NCI-H748 treated with DMSO at 0.1 percent for 48 hours (cell line): ENCODE results near the gene ZMPSTE24.
"Not testable (repeated sequence)": the region's sequence is repeated elsewhere in the genome, so short reads cannot be mapped to it uniquely, and the experiment has no call there.

Experiments
- DNase-seq: peaks from one replicate; lab custom pipeline; 2025; lab: John Stamatoyannopoulos, UW

ZMPSTE24 gene

DNA sequence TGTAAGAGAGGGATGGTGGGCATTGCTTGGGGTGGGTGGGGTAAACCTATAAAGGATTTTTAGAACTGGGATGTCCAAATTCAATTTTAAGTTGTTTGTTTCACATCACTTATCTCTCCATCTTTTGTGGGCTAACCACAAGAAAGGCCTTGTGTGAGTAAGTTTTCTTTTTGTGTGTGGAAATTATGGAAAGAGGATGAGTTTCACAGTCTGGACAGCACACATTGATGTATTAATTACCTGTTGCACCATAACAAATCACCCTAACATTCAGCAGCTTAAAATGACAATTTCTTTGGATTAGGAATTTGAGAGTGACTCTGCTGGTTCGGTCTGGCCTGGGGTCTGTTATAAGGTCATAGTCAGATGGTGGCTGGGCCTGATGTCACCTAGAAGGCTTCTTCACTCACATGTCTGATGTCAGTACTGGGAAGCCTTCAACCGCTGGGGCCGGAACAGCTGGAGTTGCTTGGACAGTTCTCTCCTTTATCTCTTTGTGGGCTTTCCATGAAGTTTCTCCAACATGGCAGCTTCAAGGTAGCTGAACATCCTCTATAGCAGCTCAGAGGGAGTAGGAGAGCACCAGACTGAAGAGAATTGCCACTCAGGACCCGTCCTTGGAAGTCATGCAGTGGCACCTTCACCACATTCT, 61.1 kb downstream of the ZMPSTE24 start:
- DNase-seq: no peak

DNA sequence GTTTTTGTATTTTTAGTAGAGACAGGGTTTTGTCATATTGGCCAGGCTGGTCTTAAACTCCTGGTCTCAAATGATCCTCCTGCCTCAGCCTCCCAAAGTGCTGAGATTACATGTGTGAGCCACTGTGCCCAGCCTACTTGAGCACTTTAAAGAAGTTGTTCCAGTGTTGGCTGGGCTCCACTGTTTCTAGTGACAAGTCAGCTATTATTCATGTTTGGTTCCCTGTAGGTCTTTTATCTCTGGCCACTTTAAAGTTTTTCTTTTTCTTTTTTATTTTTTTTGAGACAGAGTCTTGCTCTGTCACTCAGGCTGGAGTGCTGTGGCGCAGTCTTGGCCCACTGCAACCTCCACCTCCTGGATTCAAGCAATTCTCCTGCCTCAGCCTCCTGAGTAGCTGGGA, 73.4 kb downstream of the ZMPSTE24 start:
- not testable (repeated sequence) for DNase-seq

DNA sequence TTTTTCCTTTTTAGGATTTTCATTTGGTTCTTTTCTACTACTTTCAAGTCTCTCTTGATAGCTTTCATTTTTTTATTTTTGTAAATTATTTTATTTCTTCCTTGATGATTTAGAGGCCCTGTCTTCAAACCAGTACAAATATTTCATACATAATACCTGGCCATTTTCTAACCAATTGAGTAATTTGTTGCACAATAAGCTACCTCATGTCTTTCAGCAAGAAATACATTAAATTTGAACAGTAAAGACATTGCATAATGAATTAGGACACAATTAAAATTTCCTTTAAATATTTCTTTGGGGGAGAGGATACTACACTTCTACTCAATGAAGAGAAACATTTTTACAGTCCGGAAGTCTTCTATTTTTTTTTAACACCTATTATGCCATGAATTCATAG, 74.7 kb downstream of the ZMPSTE24 start:
- DNase-seq: no peak

DNA sequence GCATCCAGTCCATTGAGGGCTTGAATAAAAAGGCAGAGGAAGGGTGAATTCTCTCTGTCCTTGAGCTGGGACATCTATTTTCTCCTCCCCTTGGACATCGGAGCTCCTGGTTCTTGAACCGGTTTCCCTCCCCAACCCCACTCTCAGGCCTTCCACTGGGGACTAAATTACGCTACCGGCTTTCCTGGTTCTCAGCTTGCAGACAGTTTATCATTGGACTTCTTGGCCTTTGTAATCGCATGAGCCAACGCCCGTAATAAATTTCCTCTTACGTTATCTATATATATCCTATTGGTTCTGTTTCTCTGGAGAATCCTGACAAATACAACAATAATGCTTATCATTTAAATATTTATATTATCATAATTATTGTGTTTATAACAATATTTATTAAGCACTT, 79.4 kb downstream of the ZMPSTE24 start:
- no peak for DNase-seq

DNA sequence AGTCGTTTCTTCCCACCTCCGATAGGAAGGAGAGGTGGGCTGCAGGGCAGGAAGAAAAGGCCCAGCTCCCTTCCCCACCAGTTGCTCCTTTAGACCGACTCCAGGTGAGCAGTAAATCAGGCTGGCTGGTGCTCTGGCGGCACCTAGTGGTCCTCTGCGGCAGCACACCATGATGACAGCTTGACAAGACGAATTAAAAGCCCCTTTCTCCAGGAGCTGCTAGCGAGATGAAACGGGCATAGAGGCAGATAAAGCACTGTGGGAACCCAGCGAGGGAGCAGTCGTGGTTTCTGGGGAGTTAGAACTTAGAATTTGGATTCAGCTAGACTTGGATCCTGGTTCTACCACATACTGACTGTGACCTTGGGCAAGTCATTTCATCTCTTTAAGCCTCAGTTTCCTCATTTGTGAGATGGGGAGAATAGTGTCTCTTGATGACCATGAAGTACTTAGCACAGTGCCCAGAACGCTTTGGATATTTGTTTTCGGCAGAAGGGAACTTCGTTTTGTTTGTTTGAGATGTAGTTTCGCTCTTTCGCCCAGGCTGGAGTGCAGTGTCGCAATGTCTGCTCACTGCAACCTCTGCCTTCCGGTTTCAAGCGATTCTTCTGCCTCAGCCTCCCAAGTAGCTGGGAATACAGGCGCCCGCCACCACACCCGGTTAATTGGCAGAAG, 80.8 kb downstream of the ZMPSTE24 start:
- peak; percentile 99 for DNase-seq

DNA sequence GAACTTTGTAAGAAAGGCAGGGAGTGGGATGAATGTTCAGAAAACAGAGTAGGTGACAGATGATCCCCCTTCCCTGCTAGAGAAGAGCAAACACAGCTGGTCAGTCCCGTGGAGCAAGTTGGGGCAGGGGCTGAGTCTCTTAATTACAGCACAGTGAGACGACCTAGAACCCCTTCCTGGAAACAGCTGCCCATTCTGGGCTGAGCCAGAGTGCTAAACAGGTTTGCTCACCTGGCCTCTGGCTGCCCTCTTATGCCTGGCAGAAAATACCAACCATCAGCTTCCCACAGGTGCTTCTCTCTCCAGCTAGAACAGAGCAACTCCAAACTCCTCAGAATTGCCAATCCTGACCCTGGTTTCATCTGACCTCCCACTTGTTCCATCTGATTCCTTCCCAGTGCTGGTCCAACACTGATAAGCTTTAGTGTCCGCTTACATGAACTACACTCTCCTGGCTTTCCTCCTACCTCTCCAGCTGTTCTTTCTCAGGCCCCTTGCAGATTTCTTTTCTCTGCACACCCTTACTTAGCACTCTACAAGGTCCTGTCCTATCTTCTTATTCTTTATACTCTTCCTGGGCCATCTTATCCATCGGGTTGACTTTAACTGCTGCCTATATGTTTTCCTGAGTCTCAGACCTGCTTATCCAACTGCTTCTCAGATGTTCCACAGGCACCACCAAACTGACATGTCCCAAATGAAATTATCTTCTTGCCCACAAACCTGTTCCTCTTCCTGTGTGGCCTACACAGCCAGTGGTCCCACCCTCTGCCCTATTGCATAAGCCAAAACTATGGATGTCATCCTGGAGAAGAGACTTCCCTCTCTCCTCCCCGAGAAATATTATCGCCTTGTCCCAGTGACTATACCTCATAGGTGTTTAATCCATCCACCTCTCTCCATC, 81.6 kb downstream of the ZMPSTE24 start:
- DNase-seq: no peak

DNA sequence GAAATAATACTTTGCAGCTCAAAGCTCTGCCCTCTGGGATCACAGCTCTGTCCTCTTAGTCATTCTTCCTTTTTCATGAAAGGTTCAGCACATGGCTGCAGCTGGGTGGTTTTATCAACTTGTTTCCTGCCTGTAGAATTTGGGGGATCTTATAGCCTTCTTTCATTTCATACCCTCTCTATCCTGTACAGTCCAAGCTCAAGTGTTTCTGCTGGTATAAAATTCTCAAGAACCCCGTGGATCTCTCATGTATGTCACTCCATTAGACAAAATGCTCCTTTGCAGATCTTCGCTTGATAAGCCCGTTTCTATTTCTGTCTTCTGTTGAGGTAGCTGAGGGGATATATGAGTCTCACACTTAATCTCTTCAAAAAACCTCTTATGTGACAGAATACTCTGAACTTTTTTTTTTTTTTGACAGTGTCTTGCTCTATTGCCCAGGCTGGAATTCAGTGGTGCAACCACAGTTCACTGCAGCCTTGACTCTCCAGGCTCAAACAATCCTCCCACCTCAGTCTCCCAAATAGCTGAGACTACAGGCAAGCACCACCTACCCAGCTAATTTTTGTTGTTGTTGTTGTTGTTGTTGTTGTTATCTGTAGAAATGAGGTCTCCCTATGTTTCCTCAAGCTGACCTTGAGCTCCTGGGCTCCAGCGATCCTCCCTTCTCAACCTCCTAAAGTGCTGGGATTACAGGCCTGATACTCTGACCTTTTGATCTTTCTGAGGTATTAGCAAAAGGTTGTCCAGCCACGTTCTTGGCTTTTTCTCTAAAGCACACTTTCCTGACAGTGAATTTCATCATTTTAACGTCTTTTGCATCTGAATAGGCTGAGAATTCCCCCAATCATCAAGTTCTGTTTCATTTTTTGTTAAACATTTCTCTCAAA, 83.7 kb downstream of the ZMPSTE24 start:
- DNase-seq: no peak

DNA sequence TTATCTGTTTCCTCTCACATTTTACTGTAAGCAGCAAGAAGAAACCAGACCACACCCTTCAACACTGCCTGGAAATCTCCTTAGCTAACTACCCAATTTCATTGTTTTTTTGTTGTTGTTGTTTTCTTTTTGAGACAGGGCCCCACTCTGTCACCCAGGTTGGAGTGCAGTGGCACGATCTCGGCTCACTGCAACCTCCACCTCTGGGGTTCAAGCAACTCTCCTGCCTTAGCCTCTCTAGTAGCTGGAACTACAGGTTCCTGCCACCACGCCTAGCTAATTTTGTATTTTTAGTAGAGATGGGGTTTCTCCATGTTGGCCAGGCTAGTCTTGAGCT, 84.3 kb downstream of the ZMPSTE24 start:
- not testable (repeated sequence) for DNase-seq
